Calu3 (cell line): Measurements from ENCODE around the gene FAM222A. TPM values are rescaled to one million over a fixed set of nuclear protein-coding genes. Genes with fewer than 3 reads are reported as not detected.

ENCODE experiments used
- BruUV-seq: library from RNA; stranded (reverse); fragments of 400-500 nt; replicated peaks from 2 replicates; lab custom pipeline; 2021; lab: Mats Ljungman, UMichigan
- CTCF ChIA-PET: fragments of 300-600 bp; sonication (Branson Sonifier 250); formaldehyde crosslinking; loops from one replicate; lab custom pipeline; 2022; ENCODE audit warnings: antibody characterized with exemption; lab: Charles Lee
- DNase-seq: peaks from one replicate; pipeline ENCODE4 v3.0.0; 2022
- H3K27ac Mint-ChIP-seq: one replicate; pipeline ENCODE4 v1.8.0; 2022; ENCODE audit warnings: mixed read lengths; ENCODE audit not compliant: unreplicated experiment
- H3K27me3 Mint-ChIP-seq: one replicate; pipeline ENCODE4 v1.8.0; 2022; ENCODE audit warnings: mixed read lengths; ENCODE audit not compliant: unreplicated experiment
- H3K36me3 Mint-ChIP-seq: one replicate; pipeline ENCODE4 v1.8.0; 2022; ENCODE audit warnings: mild to moderate bottlenecking, moderate library complexity, mixed read lengths; ENCODE audit not compliant: insufficient read depth, unreplicated experiment
- H3K4me1 Mint-ChIP-seq: one replicate; pipeline ENCODE4 v1.8.0; 2022; ENCODE audit warnings: mild to moderate bottlenecking, low read depth, mixed read lengths; ENCODE audit not compliant: unreplicated experiment
- H3K4me3 Mint-ChIP-seq: one replicate; pipeline ENCODE4 v1.8.0; 2022; ENCODE audit warnings: mild to moderate bottlenecking, low read depth, moderate library complexity, mixed read lengths; ENCODE audit not compliant: unreplicated experiment
- H3K9me3 Mint-ChIP-seq: one replicate; pipeline ENCODE4 v1.8.0; 2022; ENCODE audit warnings: low read depth, mixed read lengths; ENCODE audit not compliant: unreplicated experiment
- intact Hi-C: fragments of 100-400 bp; cut with micrococcal nuclease; formaldehyde crosslinking; loops from one replicate; pipeline ENCODE4 v1.10.0; 2022; ENCODE audit not compliant: unreplicated experiment
- total RNA-seq: library from RNA; stranded (reverse); gene quantifications from 2 replicates; pipeline ENCODE4 v1.2.3, GENCODE V29; 2022
- TF ChIP-seq, protein P1 (sequence below): fragments of 200-600 bp; IDR thresholded peaks from one replicate; pipeline ENCODE4 v1.8.0; 2022; ENCODE audit warnings: antibody characterized with exemption; ENCODE audit not compliant: unreplicated experiment

FAM222A gene
- total RNA-seq, 1 experiment from 2014 or later = 2.4 TPM

DNA sequence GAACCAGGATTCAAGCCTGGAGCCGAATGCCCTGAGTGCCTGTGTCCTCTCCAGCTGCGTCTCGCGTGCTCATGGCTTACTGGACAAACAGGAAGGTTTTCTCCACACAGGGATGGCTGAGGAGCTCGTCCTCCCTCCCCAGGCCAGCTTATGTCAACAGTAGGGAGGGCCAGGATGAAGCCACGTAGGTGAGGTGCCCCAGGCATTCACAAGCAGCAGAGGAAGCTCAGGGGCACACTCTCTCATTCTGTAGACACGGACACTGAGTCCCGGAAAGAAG, 70.3 kb downstream of the FAM222A start:
- no peak for DNase-seq
- intact Hi-C loops = no loop called here
- Mint-ChIP-seq H3K27me3 (no peaks in the 10 kb centered on the region), H3K36me3 (peaks cover 17% of the 10 kb centered on the region), H3K9me3 (no peaks in the 10 kb centered on the region), H3K4me1 (no peaks in the 10 kb centered on the region), H3K27ac (no peak overlapping the region), H3K4me3 (no peak overlapping the region)
- BruUV-seq = no TSS peak
- TF ChIP-seq, protein P1, sequence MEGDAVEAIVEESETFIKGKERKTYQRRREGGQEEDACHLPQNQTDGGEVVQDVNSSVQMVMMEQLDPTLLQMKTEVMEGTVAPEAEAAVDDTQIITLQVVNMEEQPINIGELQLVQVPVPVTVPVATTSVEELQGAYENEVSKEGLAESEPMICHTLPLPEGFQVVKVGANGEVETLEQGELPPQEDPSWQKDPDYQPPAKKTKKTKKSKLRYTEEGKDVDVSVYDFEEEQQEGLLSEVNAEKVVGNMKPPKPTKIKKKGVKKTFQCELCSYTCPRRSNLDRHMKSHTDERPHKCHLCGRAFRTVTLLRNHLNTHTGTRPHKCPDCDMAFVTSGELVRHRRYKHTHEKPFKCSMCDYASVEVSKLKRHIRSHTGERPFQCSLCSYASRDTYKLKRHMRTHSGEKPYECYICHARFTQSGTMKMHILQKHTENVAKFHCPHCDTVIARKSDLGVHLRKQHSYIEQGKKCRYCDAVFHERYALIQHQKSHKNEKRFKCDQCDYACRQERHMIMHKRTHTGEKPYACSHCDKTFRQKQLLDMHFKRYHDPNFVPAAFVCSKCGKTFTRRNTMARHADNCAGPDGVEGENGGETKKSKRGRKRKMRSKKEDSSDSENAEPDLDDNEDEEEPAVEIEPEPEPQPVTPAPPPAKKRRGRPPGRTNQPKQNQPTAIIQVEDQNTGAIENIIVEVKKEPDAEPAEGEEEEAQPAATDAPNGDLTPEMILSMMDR = no peak
- CTCF ChIA-PET = no interaction called here

DNA sequence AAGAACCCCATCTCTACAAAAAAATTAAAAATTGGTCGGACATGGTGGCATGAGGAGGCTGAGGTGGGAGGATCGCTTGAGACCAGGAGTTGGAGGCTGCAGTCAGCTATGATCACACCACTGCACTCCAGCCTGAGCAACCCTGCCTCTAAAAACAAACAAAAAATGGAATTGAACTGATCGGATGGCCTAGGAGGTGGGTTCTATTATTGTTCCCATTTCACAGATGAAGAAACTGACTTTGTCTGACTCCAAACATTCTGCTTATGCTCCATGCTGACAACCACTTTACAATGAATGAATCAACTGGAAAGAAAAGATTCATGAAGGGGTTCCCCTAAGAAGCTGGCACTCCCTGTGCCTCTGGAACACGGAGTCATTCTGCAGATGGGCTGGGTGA, 72.2 kb downstream of the FAM222A start:
- peaks cover 7% of the 10 kb centered on the region for H3K36me3 Mint-ChIP-seq
- no peaks in the 10 kb centered on the region for H3K27me3 Mint-ChIP-seq
- H3K9me3 Mint-ChIP-seq = no peaks in the 10 kb centered on the region
- no peak overlapping the region for H3K27ac Mint-ChIP-seq
- no peak overlapping the region for H3K4me3 Mint-ChIP-seq
- intact Hi-C loops = no loop called here
- BruUV-seq = no TSS peak
- CTCF ChIA-PET = no interaction called here
- DNase-seq = no peak
- TF ChIP-seq, protein P1 = no peak
- no peaks in the 10 kb centered on the region for H3K4me1 Mint-ChIP-seq

DNA sequence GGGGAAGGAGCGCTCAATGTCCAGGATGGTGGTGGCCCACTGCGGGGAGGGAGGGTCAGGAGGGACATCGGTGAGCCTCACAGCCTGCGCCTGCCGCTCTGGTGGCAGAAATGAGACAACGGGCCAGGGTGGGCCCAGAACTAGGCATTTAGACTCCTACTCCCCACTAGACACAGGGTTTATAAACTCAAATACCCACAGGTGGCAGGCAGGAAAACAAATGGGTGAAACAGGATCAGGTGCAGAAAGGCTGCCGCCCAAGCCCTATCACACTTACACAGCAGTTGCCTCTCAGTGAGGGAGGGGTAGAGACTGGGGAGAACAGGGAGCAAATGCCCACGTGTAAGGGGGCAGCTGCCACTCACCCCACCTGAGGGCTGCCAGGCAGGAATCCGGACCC, 73.2 kb downstream of the FAM222A start:
- Mint-ChIP-seq H3K9me3 (no peaks in the 10 kb centered on the region), H3K4me3 (no peak overlapping the region), H3K27ac (no peak overlapping the region), H3K27me3 (no peaks in the 10 kb centered on the region), H3K36me3 (peaks cover 5% of the 10 kb centered on the region), H3K4me1 (no peaks in the 10 kb centered on the region)
- TF ChIP-seq, protein P1 = no peak
- no TSS peak for BruUV-seq
- DNase-seq = no peak
- intact Hi-C loops = no loop called here
- CTCF ChIA-PET = no interaction called here

DNA sequence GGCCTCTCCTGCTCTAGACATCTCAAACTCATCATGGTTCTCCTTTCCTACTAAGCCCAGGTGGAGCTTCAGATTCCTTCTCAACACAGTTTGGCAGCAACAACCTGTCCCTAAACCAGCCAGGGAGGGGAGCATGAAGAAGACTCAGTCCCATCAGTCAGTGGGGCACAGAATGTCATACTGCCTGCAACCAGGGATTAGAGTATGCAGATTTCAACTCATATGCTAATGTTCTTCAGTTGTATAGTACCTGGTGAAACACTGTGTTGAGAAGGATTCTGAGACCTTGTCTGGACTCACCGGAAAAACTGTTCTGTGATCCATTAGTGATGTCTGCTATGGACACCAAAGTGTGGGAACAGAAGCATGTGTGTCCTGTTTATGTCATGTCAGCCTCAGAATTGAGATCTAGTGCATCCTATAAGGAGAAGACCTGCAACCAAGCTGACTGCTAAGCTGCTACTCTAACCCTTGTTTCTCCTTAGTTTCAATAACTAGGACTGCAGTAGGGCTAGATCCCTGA, 76.0 kb downstream of the FAM222A start:
- no peak overlapping the region for H3K27ac Mint-ChIP-seq
- intact Hi-C loops = no loop called here
- no peaks in the 10 kb centered on the region for H3K27me3 Mint-ChIP-seq
- CTCF ChIA-PET = no interaction called here
- no peak overlapping the region for H3K4me3 Mint-ChIP-seq
- TF ChIP-seq, protein P1 = no peak
- H3K9me3 Mint-ChIP-seq = no peaks in the 10 kb centered on the region
- no TSS peak for BruUV-seq
- H3K36me3 Mint-ChIP-seq = peaks cover 13% of the 10 kb centered on the region
- no peak for DNase-seq
- H3K4me1 Mint-ChIP-seq = no peaks in the 10 kb centered on the region
